Measurements from ENCODE around the gene RAPGEF4. TPM values are rescaled to one million over a fixed set of nuclear protein-coding genes. Genes with fewer than 3 reads are reported as not detected.
"Not testable (repeated sequence)": the region's sequence is repeated elsewhere in the genome, so short reads cannot be mapped to it uniquely, and the experiment has no call there.

Gene RAPGEF4
- total RNA-seq, 1 experiment from 2014 or later, result 2.2 TPM

DNA sequence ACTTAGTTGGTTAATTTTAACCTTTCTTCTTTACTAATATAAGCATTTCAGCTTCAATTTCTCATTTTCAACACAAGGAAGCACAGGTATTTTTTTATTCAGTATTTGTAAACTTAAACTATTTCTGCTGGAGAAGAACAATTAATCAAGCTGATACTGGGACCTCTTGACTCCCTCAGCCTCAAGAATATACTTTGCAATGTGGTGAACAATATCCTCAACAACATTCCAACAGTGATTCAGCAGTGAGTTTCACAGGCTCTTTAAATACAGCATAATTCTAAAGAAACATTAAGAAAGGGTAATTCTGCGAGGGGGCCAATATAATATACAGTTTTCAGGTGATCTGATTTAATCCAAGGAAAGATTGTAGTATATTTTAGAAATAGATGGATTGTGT lies 10.0 kb downstream of the RAPGEF4 start:
- DNase-seq (ENCODE audit: low spot score) (no peak), ATAC-seq (no peak)
- peaks cover 2% of the 10 kb centered on the region; the same call in 1 of the 2 replicates for H3K27me3 Mint-ChIP-seq (ENCODE audit: low read depth)
- H3K27ac Mint-ChIP-seq, result no peak overlapping the region
- no peak overlapping the region for H3K4me3 Mint-ChIP-seq
- TF ChIP-seq FOXP1 (CRISPR knock-in tag; IDR thresholded peaks at IDR 0.05; ENCODE audit: borderline replicate concordance) (no peak), NR2C2 (CRISPR knock-in tag; IDR thresholded peaks at IDR 0.05) (no peak), ZNF416 (CRISPR knock-in tag; IDR thresholded peaks at IDR 0.05) (no peak), ZBTB21 (CRISPR knock-in tag; IDR thresholded peaks at IDR 0.05; ENCODE audit: borderline replicate concordance) (no peak), ETV6 (CRISPR knock-in tag; IDR thresholded peaks at IDR 0.05) (no peak), SOX15 (CRISPR knock-in tag; IDR thresholded peaks at IDR 0.05) (no peak), NFE2L1 (CRISPR knock-in tag; IDR thresholded peaks at IDR 0.05) (no peak)
- TF ChIP-seq, protein P1, sequence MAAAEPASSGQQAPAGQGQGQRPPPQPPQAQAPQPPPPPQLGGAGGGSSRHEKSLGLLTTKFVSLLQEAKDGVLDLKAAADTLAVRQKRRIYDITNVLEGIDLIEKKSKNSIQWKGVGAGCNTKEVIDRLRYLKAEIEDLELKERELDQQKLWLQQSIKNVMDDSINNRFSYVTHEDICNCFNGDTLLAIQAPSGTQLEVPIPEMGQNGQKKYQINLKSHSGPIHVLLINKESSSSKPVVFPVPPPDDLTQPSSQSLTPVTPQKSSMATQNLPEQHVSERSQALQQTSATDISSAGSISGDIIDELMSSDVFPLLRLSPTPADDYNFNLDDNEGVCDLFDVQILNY (CRISPR knock-in tag; IDR thresholded peaks at IDR 0.05), result no peak
- TF ChIP-seq, protein P2, sequence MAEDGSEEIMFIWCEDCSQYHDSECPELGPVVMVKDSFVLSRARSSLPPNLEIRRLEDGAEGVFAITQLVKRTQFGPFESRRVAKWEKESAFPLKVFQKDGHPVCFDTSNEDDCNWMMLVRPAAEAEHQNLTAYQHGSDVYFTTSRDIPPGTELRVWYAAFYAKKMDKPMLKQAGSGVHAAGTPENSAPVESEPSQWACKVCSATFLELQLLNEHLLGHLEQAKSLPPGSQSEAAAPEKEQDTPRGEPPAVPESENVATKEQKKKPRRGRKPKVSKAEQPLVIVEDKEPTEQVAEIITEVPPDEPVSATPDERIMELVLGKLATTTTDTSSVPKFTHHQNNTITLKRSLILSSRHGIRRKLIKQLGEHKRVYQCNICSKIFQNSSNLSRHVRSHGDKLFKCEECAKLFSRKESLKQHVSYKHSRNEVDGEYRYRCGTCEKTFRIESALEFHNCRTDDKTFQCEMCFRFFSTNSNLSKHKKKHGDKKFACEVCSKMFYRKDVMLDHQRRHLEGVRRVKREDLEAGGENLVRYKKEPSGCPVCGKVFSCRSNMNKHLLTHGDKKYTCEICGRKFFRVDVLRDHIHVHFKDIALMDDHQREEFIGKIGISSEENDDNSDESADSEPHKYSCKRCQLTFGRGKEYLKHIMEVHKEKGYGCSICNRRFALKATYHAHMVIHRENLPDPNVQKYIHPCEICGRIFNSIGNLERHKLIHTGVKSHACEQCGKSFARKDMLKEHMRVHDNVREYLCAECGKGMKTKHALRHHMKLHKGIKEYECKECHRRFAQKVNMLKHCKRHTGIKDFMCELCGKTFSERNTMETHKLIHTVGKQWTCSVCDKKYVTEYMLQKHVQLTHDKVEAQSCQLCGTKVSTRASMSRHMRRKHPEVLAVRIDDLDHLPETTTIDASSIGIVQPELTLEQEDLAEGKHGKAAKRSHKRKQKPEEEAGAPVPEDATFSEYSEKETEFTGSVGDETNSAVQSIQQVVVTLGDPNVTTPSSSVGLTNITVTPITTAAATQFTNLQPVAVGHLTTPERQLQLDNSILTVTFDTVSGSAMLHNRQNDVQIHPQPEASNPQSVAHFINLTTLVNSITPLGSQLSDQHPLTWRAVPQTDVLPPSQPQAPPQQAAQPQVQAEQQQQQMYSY (CRISPR knock-in tag; IDR thresholded peaks at IDR 0.05), result no peak
- TF ChIP-seq, protein P3, sequence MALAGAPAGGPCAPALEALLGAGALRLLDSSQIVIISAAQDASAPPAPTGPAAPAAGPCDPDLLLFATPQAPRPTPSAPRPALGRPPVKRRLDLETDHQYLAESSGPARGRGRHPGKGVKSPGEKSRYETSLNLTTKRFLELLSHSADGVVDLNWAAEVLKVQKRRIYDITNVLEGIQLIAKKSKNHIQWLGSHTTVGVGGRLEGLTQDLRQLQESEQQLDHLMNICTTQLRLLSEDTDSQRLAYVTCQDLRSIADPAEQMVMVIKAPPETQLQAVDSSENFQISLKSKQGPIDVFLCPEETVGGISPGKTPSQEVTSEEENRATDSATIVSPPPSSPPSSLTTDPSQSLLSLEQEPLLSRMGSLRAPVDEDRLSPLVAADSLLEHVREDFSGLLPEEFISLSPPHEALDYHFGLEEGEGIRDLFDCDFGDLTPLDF (CRISPR knock-in tag; IDR thresholded peaks at IDR 0.05), result no peak
- TF ChIP-seq, protein P4, sequence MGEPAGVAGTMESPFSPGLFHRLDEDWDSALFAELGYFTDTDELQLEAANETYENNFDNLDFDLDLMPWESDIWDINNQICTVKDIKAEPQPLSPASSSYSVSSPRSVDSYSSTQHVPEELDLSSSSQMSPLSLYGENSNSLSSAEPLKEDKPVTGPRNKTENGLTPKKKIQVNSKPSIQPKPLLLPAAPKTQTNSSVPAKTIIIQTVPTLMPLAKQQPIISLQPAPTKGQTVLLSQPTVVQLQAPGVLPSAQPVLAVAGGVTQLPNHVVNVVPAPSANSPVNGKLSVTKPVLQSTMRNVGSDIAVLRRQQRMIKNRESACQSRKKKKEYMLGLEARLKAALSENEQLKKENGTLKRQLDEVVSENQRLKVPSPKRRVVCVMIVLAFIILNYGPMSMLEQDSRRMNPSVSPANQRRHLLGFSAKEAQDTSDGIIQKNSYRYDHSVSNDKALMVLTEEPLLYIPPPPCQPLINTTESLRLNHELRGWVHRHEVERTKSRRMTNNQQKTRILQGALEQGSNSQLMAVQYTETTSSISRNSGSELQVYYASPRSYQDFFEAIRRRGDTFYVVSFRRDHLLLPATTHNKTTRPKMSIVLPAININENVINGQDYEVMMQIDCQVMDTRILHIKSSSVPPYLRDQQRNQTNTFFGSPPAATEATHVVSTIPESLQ (CRISPR knock-in tag; IDR thresholded peaks at IDR 0.05), result no peak
- ChIA-PET POLR2A (no interaction called here), CTCF (no interaction called here)
- peaks cover 15% of the 10 kb centered on the region for H3K4me1 Mint-ChIP-seq
- H3K9me3 Mint-ChIP-seq, result peaks cover 42% of the 10 kb centered on the region
- peaks cover 19% of the 10 kb centered on the region for H3K36me3 Mint-ChIP-seq

DNA sequence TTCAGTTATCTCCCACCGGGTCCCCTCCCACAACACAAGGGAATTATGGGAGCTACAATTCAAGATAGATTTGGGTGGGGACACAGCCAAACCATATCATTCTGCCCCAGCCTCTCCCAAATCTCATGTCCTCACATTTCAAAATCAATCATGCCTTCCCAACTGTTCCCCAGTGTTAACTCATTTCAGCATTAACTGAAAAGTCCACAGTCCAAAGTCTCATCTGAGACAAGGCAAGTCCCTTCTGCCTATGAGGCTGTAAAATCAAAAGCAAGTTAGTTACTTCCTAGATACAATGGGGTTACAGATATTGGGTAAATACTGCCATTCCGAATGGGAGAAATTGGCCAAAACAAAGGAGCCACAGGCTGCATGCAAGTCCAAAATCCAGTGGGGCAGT lies 12.9 kb downstream of the RAPGEF4 start:
- H3K4me3 Mint-ChIP-seq; DNase-seq (ENCODE audit: low spot score); H3K27ac Mint-ChIP-seq; H3K27me3 Mint-ChIP-seq (ENCODE audit: low read depth); ATAC-seq; H3K4me1 Mint-ChIP-seq; POLR2A ChIA-PET; CTCF ChIA-PET: not testable (repeated sequence)
- peaks cover 42% of the 10 kb centered on the region for H3K9me3 Mint-ChIP-seq
- peaks cover 19% of the 10 kb centered on the region for H3K36me3 Mint-ChIP-seq

DNA sequence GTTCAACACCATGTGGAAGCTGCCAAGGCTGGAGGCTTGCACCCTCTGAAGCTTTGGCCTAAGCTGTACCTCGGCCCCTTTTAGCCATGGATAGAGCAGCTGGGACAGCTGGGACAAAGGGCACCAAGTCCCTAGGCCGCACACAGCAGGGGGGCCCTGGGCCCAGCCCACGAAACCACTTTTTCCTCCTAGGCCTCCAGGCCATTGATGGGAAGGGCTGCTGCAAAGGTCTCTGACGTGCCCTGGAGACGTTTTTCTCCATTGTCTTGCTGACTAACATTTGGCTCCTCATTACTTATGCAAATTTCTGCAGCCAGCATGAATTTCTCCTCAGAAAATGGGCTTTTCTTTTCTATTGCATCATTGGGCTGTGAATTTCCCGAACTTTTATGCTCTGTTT lies 13.7 kb downstream of the RAPGEF4 start:
- CTCF ChIA-PET, result no interaction called here
- POLR2A ChIA-PET, result no interaction called here
- no peak for TF ChIP-seq TEAD4 (CRISPR knock-in tag; IDR thresholded peaks at IDR 0.05)
- no peak for TF ChIP-seq IRF2 (CRISPR knock-in tag; IDR thresholded peaks at IDR 0.05; ENCODE audit: borderline replicate concordance, low read depth)
- no peak for TF ChIP-seq HMGA2 (CRISPR knock-in tag; IDR thresholded peaks at IDR 0.05)
- no peak for TF ChIP-seq ZNF121 (CRISPR knock-in tag; IDR thresholded peaks at IDR 0.05)
- TF ChIP-seq TP53 (CRISPR knock-in tag; IDR thresholded peaks at IDR 0.05), result no peak
- TF ChIP-seq NR2C2 (CRISPR knock-in tag; IDR thresholded peaks at IDR 0.05), result no peak
- TF ChIP-seq, protein P5, sequence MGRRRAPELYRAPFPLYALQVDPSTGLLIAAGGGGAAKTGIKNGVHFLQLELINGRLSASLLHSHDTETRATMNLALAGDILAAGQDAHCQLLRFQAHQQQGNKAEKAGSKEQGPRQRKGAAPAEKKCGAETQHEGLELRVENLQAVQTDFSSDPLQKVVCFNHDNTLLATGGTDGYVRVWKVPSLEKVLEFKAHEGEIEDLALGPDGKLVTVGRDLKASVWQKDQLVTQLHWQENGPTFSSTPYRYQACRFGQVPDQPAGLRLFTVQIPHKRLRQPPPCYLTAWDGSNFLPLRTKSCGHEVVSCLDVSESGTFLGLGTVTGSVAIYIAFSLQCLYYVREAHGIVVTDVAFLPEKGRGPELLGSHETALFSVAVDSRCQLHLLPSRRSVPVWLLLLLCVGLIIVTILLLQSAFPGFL (CRISPR knock-in tag; IDR thresholded peaks at IDR 0.05; ENCODE audit: borderline replicate concordance), result no peak
- TF ChIP-seq ZNF219 (CRISPR knock-in tag; IDR thresholded peaks at IDR 0.05; ENCODE audit: borderline replicate concordance), result no peak
- TF ChIP-seq, protein P6, sequence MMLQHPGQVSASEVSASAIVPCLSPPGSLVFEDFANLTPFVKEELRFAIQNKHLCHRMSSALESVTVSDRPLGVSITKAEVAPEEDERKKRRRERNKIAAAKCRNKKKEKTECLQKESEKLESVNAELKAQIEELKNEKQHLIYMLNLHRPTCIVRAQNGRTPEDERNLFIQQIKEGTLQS (CRISPR knock-in tag; conservative IDR thresholded peaks at IDR 0.05), result no peak
- TF ChIP-seq, protein P7, sequence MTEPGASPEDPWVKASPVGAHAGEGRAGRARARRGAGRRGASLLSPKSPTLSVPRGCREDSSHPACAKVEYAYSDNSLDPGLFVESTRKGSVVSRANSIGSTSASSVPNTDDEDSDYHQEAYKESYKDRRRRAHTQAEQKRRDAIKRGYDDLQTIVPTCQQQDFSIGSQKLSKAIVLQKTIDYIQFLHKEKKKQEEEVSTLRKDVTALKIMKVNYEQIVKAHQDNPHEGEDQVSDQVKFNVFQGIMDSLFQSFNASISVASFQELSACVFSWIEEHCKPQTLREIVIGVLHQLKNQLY (CRISPR knock-in tag; IDR thresholded peaks at IDR 0.05), result no peak
- TF ChIP-seq, protein P8, sequence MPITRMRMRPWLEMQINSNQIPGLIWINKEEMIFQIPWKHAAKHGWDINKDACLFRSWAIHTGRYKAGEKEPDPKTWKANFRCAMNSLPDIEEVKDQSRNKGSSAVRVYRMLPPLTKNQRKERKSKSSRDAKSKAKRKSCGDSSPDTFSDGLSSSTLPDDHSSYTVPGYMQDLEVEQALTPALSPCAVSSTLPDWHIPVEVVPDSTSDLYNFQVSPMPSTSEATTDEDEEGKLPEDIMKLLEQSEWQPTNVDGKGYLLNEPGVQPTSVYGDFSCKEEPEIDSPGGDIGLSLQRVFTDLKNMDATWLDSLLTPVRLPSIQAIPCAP (CRISPR knock-in tag; IDR thresholded peaks at IDR 0.05), result no peak
- no peak for TF ChIP-seq GRHL2 (CRISPR knock-in tag; IDR thresholded peaks at IDR 0.05; ENCODE audit: insufficient replicate concordance, severe bottlenecking)
- H3K9me3 Mint-ChIP-seq, result peaks cover 33% of the 10 kb centered on the region
- peaks cover 14% of the 10 kb centered on the region for H3K36me3 Mint-ChIP-seq
- DNase-seq (ENCODE audit: low spot score) (no peak), ATAC-seq (no peak)
- no peak overlapping the region for H3K27ac Mint-ChIP-seq
- no peak overlapping the region for H3K4me3 Mint-ChIP-seq
- peaks cover 2% of the 10 kb centered on the region; the same call in 1 of the 2 replicates for H3K27me3 Mint-ChIP-seq (ENCODE audit: low read depth)
- H3K4me1 Mint-ChIP-seq, result peaks cover 4% of the 10 kb centered on the region; the same call in 1 of the 2 replicates
